Measurements from ENCODE around the gene CDK5RAP2.
"Not testable (repeated sequence)": the region's sequence is repeated elsewhere in the genome, so short reads cannot be mapped to it uniquely, and the experiment has no call there.

The CDK5RAP2 gene

DNA sequence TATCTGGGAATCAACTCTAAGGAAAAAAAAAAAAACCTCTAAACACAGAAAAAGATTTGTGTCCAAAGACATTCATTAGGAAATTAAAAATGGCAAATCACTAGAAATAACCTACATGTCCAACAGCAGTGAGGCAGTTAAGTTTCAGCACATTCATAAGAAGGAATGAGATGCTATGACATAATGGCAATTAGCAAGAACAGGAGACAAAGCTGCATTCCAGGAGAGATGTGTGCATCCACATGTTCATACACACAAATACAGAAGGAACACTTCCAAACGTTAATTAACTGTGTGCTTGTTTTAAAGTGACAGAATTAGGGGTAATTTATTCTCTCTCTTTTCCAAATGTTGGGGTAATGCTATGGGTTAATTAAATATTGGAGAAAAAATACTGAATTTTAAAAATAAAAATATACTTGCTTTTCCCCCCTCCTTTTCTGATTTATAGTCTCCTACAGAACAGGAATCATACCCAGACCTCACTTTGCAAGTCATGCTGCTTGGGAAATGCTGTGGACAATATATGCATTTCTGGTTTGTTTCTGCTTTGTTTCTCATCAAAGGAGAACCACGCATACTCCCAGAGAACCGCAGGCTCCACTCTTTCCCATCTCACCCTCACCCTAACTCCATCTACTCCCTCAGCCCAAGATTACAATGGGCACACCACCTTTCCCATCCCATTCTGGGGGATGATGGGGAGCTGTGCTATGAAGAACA is 114.1 kb downstream of the CDK5RAP2 start:
- DNase-seq (ENCODE audit: low read depth), result no peak

- DNase-seq (ENCODE audit: low read depth), result no peak
These were observed 115.0 kb downstream of the CDK5RAP2 start for GRCh38 chr9:120464887-120465421.

DNA sequence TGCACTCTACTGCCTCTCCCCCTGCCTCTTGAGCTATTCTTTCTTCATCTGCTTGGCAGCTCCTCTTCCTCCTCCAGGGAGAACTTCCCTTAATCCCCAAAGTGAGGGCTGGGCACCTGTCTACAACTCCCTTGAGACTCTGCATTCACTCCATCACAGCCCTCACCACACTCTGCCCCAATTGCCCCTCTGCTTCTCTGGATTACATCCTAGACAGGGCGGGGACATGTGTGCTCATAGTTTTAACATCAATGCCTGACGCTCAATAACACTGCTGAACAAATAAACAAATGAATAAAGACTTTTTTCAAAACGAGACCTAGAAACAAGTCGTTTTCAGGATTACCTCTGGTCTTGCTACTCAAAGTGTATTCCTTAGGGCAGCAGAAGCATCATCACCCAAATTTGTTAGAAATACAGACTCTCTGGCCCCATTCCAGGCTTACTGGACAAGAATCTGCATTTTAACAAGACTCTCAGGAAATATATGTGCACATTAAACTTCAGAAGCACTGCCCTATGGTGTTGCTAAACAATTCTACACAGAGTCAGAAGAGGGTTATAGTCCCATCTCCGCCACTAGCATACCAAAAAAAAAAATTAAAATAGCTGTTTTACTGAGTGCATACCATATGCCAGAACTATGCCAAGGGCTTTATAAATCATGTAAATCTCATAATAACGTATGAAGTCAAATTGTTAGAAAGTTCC is 115.6 kb downstream of the CDK5RAP2 start:
- DNase-seq (ENCODE audit: low read depth), result no peak

DNA sequence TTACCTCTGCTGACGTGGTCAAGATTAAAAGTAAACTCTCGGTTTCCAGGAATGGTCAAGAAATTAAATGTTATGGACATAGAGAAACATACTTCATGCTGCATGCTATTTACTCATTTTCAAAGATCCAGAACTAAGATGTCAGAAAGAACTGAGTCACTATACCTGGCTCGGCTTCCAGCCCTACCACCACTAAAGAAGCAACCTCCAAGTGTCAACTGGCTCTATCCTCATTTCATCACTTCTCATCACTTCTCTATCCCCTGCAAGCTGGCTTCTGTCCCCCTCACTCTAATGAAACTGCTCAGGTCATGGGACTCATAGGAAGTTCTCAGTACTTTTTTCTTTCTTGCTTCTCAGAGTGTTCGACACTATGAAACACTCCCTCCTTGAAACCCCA is 116.2 kb downstream of the CDK5RAP2 start:
- no peak for DNase-seq (ENCODE audit: low read depth)

DNA sequence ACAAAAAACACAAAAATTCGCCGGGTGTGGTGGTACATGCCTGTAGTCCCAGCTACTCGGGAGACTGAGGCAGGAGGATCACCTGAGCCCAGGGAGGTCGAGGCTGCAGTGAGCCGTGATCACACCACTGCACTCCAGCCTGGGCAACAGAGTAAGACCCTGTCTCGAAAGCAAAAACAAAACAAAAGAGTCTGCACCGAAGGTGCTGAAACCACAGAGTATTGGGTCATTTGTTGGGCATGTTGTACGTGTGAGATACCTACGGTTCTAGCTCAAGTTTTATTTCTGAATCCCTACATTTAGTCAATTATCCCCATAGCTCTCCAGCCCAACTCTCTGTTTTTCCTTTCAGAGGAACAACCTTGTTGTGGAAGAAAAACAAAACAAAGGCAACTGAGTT is 118.3 kb downstream of the CDK5RAP2 start:
- DNase-seq (ENCODE audit: low read depth), result not testable (repeated sequence)

DNA sequence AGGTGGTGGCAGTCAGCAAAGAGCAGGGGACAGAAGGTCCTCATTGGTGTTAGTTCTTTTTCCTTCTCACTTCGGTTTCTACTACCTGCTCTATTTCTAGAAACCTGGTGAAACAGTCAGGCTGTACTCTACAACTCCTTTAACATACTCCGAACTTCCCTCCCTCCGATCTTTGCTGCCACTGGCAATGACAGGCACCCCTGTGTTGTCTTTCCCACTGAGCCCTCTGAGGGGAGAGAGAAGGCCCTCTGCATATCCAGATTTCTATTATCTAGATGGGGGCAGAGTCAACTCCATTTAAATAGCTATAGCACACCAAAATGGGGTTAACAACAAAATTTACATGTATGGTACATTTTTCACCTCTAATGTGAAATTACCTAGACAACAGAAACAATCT is 123.7 kb downstream of the CDK5RAP2 start:
- DNase-seq (ENCODE audit: low read depth), result no peak

DNA sequence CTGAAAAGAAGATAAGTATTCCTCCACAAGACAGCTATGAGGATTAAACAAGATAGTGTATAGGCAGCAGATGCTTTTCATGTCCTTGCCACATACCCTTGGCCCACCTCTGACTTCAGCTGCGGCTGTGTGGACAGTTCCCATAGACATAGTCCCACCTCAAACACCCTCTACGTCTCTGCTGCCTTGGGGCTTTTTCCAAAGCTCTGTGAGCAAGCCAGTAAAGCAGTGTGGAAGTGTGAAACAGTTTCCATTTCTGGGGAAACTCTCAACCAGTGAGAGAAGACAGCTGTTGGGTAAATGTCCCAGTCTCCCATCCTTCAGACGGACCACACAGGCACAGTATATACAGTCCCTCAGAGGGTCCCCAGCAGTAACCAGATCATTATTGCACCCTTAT is 125.5 kb downstream of the CDK5RAP2 start:
- DNase-seq (ENCODE audit: low read depth), result no peak

- no peak for DNase-seq (ENCODE audit: low read depth)
These were observed 126.2 kb downstream of the CDK5RAP2 start for GRCh38 chr9:120453792-120454191.

DNA sequence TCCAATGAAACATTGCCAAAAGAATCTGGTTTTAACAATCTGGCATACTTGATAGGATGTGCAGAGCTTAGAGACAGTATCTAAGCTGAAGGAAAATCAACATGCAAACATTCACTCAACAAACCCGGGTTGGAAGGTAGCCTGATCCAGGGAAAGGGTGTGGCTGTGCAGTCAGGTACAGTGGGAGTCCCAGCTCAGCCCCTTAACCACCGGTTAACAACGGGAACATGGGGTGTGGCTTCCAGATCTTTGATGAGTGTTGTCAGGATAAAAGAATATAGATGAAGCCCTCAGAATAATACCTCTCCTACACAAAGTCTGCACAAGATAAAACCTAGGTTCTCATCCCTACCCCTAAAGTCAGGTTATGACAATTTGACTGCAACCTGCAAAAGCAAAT is 127.3 kb downstream of the CDK5RAP2 start:
- no peak for DNase-seq (ENCODE audit: low read depth)

- DNase-seq (ENCODE audit: low read depth), result no peak
These were observed 129.1 kb downstream of the CDK5RAP2 start for GRCh38 chr9:120450916-120451315.

DNA sequence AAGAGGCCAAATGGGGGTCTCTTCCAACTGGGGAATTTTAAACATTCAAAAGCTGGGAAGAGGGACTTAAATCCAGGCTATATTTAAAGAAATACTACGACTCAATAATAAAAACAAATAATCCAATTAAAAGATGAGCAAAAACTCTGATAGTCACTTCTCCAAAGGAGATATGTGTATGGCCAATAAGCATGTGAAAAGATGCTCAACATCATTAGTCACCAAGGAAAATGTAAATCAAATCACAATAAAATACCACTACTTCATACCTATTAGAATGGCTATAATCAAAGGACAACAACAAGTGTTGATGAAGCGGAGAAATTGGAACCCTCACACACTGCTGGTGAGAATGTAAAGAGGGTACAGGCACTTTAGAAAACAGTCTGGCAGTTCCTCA is 130.4 kb downstream of the CDK5RAP2 start:
- no peak for DNase-seq (ENCODE audit: low read depth)

DNA sequence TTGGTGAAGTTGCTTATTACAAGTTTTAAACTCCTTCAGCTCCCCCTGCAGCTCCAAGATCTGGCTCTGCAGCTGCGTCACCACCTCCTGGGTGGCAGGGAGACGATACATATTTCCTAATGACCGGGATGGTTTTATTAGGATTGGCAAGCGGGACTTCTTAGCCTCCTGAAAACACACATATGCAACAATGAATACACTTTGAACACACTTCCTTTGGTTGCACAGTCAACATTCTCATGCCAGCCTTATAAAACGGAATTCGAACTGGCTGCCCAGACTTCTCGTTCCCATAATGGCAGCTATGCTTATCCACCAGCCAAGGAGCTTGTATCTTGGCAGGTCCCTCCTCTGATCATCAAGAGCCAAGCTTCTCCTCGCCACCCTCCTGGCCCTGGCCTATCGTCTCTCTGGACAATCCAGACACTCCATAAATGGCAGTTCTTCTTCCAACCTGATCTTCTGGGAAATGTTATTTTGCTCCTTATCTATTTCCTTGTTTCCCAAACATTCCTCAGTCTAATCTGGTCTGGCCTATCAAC is 131.9 kb downstream of the CDK5RAP2 start:
- no peak for DNase-seq (ENCODE audit: low read depth)

DNA sequence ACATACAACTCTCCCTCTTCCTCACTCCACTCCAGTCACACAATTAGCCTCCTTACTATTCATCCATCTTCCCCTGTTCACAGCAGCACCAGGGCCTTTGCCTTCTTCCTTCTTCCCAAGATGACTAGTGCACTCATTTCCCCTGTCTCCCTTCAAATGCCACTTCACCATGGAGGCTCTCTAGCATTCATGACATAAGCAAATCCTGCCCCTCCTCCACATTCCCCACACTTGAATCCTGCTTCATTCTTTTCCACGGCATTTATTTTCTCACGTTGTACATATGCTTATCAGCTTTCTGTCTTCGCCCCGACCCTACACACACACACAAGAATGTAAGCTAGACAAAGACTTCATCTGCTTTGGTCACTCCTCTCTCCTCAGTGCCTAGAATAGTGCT is 133.3 kb downstream of the CDK5RAP2 start:
- DNase-seq (ENCODE audit: low read depth), result no peak

GRCh38 chr9:120443976-120444375 is 136.0 kb downstream of the CDK5RAP2 start:
- no peak for DNase-seq (ENCODE audit: low read depth)

GRCh38 chr9:120443489-120443888 is 136.5 kb downstream of the CDK5RAP2 start:
- DNase-seq (ENCODE audit: low read depth), result no peak

- no peak for DNase-seq (ENCODE audit: low read depth)
These were observed 137.5 kb downstream of the CDK5RAP2 start for GRCh38 chr9:120442308-120442995.

DNA sequence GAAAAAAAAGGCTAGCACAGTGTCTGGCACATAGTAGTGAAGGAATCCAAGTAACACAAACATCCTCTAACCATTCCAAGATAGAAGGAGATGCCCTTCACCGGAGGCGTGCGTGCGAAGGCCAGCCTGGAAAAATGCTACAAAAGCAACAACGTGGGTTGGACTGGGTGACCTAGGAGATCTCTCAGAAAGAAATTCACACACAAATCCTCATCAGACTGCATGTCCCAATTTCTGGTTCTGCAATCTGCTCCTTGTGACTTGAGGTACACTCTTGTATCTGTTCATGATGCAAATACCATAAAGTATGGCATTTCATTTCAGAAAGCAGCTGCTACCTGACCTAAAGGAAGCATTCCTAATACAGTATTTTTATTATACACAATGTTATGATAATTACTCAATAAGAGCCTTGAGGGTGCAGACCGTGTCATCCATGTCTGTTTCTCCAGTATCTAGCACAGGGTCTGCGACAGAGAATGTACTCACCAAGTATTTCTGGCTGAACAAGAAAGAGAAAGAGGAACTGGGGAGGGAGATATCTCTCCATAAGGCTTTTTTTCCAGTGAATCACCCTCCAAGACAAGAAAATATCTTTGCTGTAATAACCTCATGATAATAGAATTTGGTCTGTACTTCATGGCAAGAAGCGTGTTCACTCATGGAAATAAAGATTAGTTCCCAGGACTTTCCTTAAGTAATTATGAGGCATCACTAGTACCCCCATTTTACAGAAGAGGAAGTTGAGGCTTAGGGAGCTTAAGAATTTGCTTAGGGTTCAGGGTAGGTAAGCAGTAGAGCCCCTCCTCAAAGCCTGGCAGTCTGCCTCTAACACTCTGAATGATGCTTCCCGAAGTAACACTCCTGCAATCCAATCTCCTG is 138.3 kb downstream of the CDK5RAP2 start:
- no peak for DNase-seq (ENCODE audit: low read depth)

DNA sequence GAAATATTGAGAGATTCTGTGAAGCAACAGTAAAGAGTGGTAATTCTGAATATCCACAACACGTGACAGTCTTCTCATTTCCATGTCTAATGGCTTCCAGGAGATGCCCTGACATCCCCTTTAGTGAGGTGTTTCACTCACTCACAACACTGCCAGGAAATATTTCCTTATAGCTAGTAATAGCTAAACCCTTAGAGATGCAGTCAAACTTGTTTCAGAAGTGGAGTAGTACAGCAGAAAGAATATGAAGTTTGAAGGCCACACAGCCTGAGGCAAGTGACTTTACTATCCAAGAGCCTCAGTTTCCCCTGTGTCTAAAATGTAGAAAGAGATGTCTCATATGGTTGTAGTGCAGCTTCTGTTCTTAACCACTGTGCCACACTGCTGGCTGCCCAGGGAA is 139.2 kb downstream of the CDK5RAP2 start:
- no peak for DNase-seq (ENCODE audit: low read depth)

GRCh38 chr9:120439926-120440325 is 140.0 kb downstream of the CDK5RAP2 start:
- no peak for DNase-seq (ENCODE audit: low read depth)

- DNase-seq (ENCODE audit: low read depth), result no peak
These were observed 141.0 kb downstream of the CDK5RAP2 start for GRCh38 chr9:120438836-120439546.

DNA sequence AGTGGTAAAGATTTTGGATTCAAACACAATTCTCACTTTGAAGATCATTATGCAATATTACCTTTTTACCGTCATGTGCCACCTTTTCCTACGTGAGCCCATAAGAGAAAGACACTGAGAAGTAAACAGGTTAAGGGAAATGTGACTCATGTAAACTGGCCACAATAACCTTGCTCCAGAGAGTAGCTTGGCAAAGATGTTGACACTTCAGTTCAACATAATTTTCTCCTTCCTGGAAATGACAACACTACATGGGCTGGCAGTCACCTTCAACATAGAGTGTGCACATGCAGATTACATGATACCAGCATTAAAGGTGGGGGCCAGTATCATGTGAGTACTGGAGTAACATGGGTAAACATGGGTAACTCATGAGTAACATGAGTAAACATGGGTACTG is 141.9 kb downstream of the CDK5RAP2 start:
- no peak for DNase-seq (ENCODE audit: low read depth)

All from stimulated activated CD8-positive, alpha-beta memory T cell treated with anti-CD3 and anti-CD28 coated beads, Interleukin-12 subunit alpha, Interleukin-12 subunit beta, amount 100 ng/mL, for 4 hours (primary cell).